ENCODE measurements around the gene GLCCI1. TPM values are rescaled to one million over a fixed set of nuclear protein-coding genes. Genes with fewer than 3 reads are reported as not detected.

GLCCI1 gene
- total RNA-seq, 1 experiment from 2014 or later = 4.6 TPM

DNA sequence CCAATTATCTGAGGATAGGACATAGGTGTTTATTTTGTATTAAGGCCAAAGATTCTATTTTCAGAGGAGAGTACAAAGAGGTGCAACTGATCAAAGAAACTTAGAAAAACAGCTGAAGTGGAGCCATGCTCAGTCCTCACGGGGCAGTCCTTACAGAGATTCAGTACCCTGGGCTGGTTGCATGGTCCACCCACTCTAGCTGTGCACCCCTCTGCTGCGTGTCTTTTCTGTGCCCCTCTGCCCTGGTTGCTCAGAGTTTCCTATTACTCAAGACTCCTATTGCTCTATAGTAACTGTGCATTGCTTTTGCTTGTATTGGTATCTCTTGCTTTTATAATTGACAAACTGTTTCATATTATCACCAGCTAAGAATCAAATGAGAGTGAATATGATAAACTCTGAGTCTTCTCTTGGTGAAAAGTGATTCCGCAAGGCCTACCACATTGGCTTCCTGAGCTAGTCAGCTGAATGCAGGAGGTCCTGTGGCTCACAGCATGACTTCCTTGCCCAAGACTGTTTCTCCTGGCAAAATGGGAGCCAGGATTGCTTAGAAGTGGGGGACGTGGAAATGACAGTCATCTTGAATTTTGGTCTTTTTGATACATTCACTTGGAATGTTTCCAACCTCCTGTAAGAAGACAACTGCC, 137.0 kb downstream of the GLCCI1 start:
- CTCF ChIA-PET = no interaction called here
- ATAC-seq = no peak
- Histone ChIP-seq H3K4me2 (ENCODE audit: low read length) (no peak overlapping the region), H3K9me2 (ENCODE audit: insufficient read depth) (no peaks in the 10 kb centered on the region), H3K4me1 (ENCODE audit: control insufficient read depth in 1 of 2, insufficient read depth in 2 of 2, low read length in 2 of 2) (peaks cover 0 to 10% of the 10 kb centered on the region in 2 experiments; a peak in 2 of 4 replicates), H3K9ac (ENCODE audit: low read length) (no peak overlapping the region), H4K20me1 (ENCODE audit: insufficient read depth) (no peaks in the 10 kb centered on the region), H3K4me3 (replicated peaks in 1 of 2; ENCODE audit: low read depth in 1 of 2, low read length in 2 of 2) (no peak overlapping the region), H2AFZ (ENCODE audit: low read depth, low read length, poor library complexity, severe bottlenecking) (no peak overlapping the region), H3K36me3 (ENCODE audit: control insufficient read depth in 1 of 2, insufficient read depth in 2 of 2, low read length in 2 of 2) (no peaks in the 10 kb centered on the region), H3K27me3 (ENCODE audit: insufficient read depth, low read length) (no peaks in the 10 kb centered on the region), H3K27ac (ENCODE audit: low read depth, low read length) (no peak overlapping the region), H3K9me3 (ENCODE audit: control insufficient read depth in 1 of 2, insufficient read depth in 1 of 2, low read depth in 1 of 2, low read length in 2 of 2) (no peaks in the 10 kb centered on the region), H3K79me2 (ENCODE audit: insufficient read depth, low read length) (no peaks in the 10 kb centered on the region)
- POLR2A ChIA-PET = no interaction called here
- intact Hi-C loops (cut with micrococcal nuclease) = no loop called here
- RAD21 ChIA-PET (ENCODE audit: low non-redundant PET in 1 of 2, low total read pairs in 2 of 2, uncharacterized antibody in 2 of 2, unreplicated experiment in 2 of 2) = no interaction called here
- TF ChIP-seq YY1 (IDR thresholded peaks at IDR 0.05; ENCODE audit: extremely low read depth, insufficient replicate concordance, low read depth, low read length) (no peak), RAD21 (IDR thresholded peaks at IDR 0.05; ENCODE audit: low read depth) (no peak), FOSL1 (IDR thresholded peaks at IDR 0.05; ENCODE audit: low read depth) (no peak), EGR1 (IDR thresholded peaks at IDR 0.05; ENCODE audit: low read depth) (no peak), SIN3A (IDR thresholded peaks at IDR 0.05; ENCODE audit: low read depth) (no peak), EZH2 (IDR thresholded peaks at IDR 0.05) (no peak), JUND (IDR thresholded peaks at IDR 0.05) (no peak)
- TF ChIP-seq, protein P1, sequence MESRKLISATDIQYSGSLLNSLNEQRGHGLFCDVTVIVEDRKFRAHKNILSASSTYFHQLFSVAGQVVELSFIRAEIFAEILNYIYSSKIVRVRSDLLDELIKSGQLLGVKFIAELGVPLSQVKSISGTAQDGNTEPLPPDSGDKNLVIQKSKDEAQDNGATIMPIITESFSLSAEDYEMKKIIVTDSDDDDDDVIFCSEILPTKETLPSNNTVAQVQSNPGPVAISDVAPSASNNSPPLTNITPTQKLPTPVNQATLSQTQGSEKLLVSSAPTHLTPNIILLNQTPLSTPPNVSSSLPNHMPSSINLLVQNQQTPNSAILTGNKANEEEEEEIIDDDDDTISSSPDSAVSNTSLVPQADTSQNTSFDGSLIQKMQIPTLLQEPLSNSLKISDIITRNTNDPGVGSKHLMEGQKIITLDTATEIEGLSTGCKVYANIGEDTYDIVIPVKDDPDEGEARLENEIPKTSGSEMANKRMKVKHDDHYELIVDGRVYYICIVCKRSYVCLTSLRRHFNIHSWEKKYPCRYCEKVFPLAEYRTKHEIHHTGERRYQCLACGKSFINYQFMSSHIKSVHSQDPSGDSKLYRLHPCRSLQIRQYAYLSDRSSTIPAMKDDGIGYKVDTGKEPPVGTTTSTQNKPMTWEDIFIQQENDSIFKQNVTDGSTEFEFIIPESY (IDR thresholded peaks at IDR 0.05; ENCODE audit: extremely low read depth, insufficient replicate concordance, low read length) = no peak
- TF ChIP-seq, protein P2, sequence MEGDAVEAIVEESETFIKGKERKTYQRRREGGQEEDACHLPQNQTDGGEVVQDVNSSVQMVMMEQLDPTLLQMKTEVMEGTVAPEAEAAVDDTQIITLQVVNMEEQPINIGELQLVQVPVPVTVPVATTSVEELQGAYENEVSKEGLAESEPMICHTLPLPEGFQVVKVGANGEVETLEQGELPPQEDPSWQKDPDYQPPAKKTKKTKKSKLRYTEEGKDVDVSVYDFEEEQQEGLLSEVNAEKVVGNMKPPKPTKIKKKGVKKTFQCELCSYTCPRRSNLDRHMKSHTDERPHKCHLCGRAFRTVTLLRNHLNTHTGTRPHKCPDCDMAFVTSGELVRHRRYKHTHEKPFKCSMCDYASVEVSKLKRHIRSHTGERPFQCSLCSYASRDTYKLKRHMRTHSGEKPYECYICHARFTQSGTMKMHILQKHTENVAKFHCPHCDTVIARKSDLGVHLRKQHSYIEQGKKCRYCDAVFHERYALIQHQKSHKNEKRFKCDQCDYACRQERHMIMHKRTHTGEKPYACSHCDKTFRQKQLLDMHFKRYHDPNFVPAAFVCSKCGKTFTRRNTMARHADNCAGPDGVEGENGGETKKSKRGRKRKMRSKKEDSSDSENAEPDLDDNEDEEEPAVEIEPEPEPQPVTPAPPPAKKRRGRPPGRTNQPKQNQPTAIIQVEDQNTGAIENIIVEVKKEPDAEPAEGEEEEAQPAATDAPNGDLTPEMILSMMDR (IDR thresholded peaks at IDR 0.05 in 2 of 3, conservative IDR thresholded peaks at IDR 0.05 in 1 of 3; ENCODE audit: borderline replicate concordance in 1 of 3, insufficient read depth in 1 of 3, low read depth in 2 of 3, low read length in 2 of 3) = no peak
- TF ChIP-seq, protein P3, sequence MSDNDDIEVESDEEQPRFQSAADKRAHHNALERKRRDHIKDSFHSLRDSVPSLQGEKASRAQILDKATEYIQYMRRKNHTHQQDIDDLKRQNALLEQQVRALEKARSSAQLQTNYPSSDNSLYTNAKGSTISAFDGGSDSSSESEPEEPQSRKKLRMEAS (IDR thresholded peaks at IDR 0.05) = no peak
- BruUV-seq (replicated peaks) = no TSS peak
- DNase-seq (ENCODE audit: low read depth, low spot score) = no peak

Measured in HCT116 (cell line).